ENCODE data around the gene PPP1R3D. TPM values are rescaled to one million over a fixed set of nuclear protein-coding genes. Genes with fewer than 3 reads are reported as not detected.

PPP1R3D gene
- total and polyA plus RNA-seq, 2 of the 8 experiments (the other 6 are each of a cell fraction or from before 2014, with no cell fraction given) = 1.4 to 3.9 TPM

- H2BK15ac ChIP-seq (ENCODE audit: low read length) = no peak overlapping the region
- H2BK5ac ChIP-seq (ENCODE audit: low read depth, low read length) = no peak overlapping the region
- DNase-seq (ENCODE audit: low read depth in 1 of 2, low spot score in 2 of 2) (no peak), FAIRE-seq (no peak)
- H3K36me3 ChIP-seq (ENCODE audit: control insufficient read depth in 2 of 4, insufficient read depth in 4 of 4, low read length in 3 of 4) = no peaks in the 10 kb centered on the region
- no peak overlapping the region for H3K56ac ChIP-seq (replicated peaks; ENCODE audit: insufficient read length, low read depth, low read length)
- 79% methylated on average over 4 of the region's 4 CpGs; no CpG with 5 or more reads in 1 of the 2 experiments for WGBS, 2 experiments (ENCODE audit: extremely low coverage in 1 of 2, insufficient coverage in 1 of 2, insufficient read length in 1 of 2, insufficient replicate concordance in 2 of 2, low coverage in 1 of 2, low lambda C conversion rate in 2 of 2, missing lambda C conversion rate in 1 of 2)
- peak overlapping the region; percentile 81; the same call in 1 of the 2 replicates for H2AFZ ChIP-seq (ENCODE audit: low read length)
- no peak overlapping the region for H2BK20ac ChIP-seq (ENCODE audit: low read length)
- no peaks in the 10 kb centered on the region for H3K79me2 ChIP-seq (ENCODE audit: control insufficient read depth in 1 of 2, insufficient read depth in 2 of 2, low read length in 2 of 2)
- H3K9ac ChIP-seq (replicated peaks in 1 of 4; ENCODE audit: extremely low read depth in 1 of 4, low read depth in 3 of 4, low read length in 3 of 4) = no peak overlapping the region
- H3K18ac ChIP-seq (ENCODE audit: extremely low read depth, low read length) = no peak overlapping the region
- H3K9me3 ChIP-seq (ENCODE audit: insufficient read depth in 2 of 2, low read depth in 1 of 2, low read length in 1 of 2) = no peaks in the 10 kb centered on the region
- ChIA-PET POLR2A (ENCODE audit: partially characterized antibody) (interaction anchor here (0.6 to 0.9 kb wide), 3 partner anchors 19 to 153 kb away, joined by 3 to 5 read pairs (median 3); partner anchors contain the start of genes FAM217B and PPP1R3D), CTCF (ENCODE audit: partially characterized antibody) (interaction anchor here (0.6 to 1.5 kb wide), 7 partner anchors 9 to 945 kb away, joined by 3 to 5 read pairs (median 4); partner anchors contain the start of gene SYCP2)
- no peak overlapping the region for H3K4ac ChIP-seq (replicated peaks; ENCODE audit: insufficient read length, low read depth, low read length)
- no peak overlapping the region for H4K91ac ChIP-seq (replicated peaks; ENCODE audit: insufficient read length, low read length)
- H2AK5ac ChIP-seq (ENCODE audit: low read depth, low read length) = no peak overlapping the region
- no peaks in the 10 kb centered on the region for H3K23me2 ChIP-seq (ENCODE audit: low read depth, low read length)
- H3K4me3 ChIP-seq (ENCODE audit: extremely low read depth in 1 of 4, insufficient read depth in 2 of 4, low read depth in 3 of 4, low read length in 4 of 4) = no peak overlapping the region
- 0 out of 7 replicates have a peak, but pooled peaks cover 0 to 2% (median 0%) of the 10 kb centered on the region in 4 experiments for H3K4me1 ChIP-seq (replicated peaks in 1 of 4; ENCODE audit: control insufficient read depth in 3 of 4, insufficient read depth in 4 of 4, low read length in 3 of 4)
- TF ChIP-seq POU5F1 (IDR thresholded peaks at IDR 0.05; ENCODE audit: low read depth, low read length) (no peak), CREB1 (IDR thresholded peaks at IDR 0.05) (no peak), GTF2F1 (IDR thresholded peaks at IDR 0.05; ENCODE audit: borderline replicate concordance, low read depth, low read length) (no peak), SRF (IDR thresholded peaks at IDR 0.05; ENCODE audit: low read depth, low read length) (no peak), SP1 (IDR thresholded peaks at IDR 0.05; ENCODE audit: low read depth, low read length) (no peak), RXRA (IDR thresholded peaks at IDR 0.05; ENCODE audit: insufficient read depth, low read depth, low read length) (no peak), CEBPB (IDR thresholded peaks at IDR 0.05; ENCODE audit: low read depth, low read length) (no peak), RAD21 (IDR thresholded peaks at IDR 0.05 in 1 of 2, conservative IDR thresholded peaks at IDR 0.05 in 1 of 2; ENCODE audit: low read depth in 2 of 2, low read length in 2 of 2) (no peak), CHD1 (IDR thresholded peaks at IDR 0.05; ENCODE audit: low read depth, low read length) (no peak), NRF1 (IDR thresholded peaks at IDR 0.05; ENCODE audit: low read depth, low read length) (no peak), EZH2 (IDR thresholded peaks at IDR 0.05; ENCODE audit: low read depth, low read length, severe bottlenecking) (no peak), MAFK (IDR thresholded peaks at IDR 0.05; ENCODE audit: low read depth, low read length) (no peak), BACH1 (IDR thresholded peaks at IDR 0.05; ENCODE audit: low read length) (no peak), ZNF274 (IDR thresholded peaks at IDR 0.05; ENCODE audit: borderline replicate concordance, extremely low read depth, low read length) (no peak), HDAC2 (IDR thresholded peaks at IDR 0.05; ENCODE audit: borderline replicate concordance in 1 of 2, low read depth in 2 of 2, low read length in 2 of 2) (no peak)
- H3K27ac ChIP-seq (ENCODE audit: low read depth, low read length) = no peak overlapping the region
- H2BK120ac ChIP-seq (replicated peaks; ENCODE audit: low read depth, low read length) = no peak overlapping the region
- no peak overlapping the region for H3K14ac ChIP-seq (ENCODE audit: insufficient read length)
- H3K4me2 ChIP-seq (ENCODE audit: insufficient read depth in 1 of 2, low read depth in 2 of 2, low read length in 2 of 2) = no peak overlapping the region
- no peak overlapping the region for H2BK12ac ChIP-seq (ENCODE audit: low read depth, low read length)
- H4K8ac ChIP-seq (ENCODE audit: extremely low read depth, insufficient read depth, low read length) = no peak overlapping the region
- H4K5ac ChIP-seq (ENCODE audit: insufficient read length, low read depth, low read length) = no peak overlapping the region
- no peaks in the 10 kb centered on the region for H4K20me1 ChIP-seq (replicated peaks in 1 of 2; ENCODE audit: control insufficient read depth in 1 of 2, insufficient read depth in 2 of 2, low read length in 2 of 2)
- no peaks in the 10 kb centered on the region for H3K79me1 ChIP-seq (ENCODE audit: low read depth, low read length)
- no peaks in the 10 kb centered on the region; a peak in 2 of 7 replicates for H3K27me3 ChIP-seq (replicated peaks in 1 of 4; ENCODE audit: control insufficient read depth in 3 of 4, extremely low read depth in 1 of 4, insufficient read depth in 3 of 4, low read length in 3 of 4)
- no peak overlapping the region for H3K23ac ChIP-seq (ENCODE audit: insufficient read length)
These were observed 18.5 kb upstream of the PPP1R3D start for GRCh38 chr20:59958626-59959025.

Data from H1 (cell line).